WTC11 (cell line): ENCODE data around the gene MMAB. TPM values are rescaled to one million over a fixed set of nuclear protein-coding genes. Genes with fewer than 3 reads are reported as not detected.

Experiments
- ATAC-seq: fragments of 200-7000 bp; cut with Tn5 transposase; 2 replicates; pipeline ENCODE4 v1.10.0; 2021; ENCODE audit warnings: mild to moderate bottlenecking, moderate library complexity
- CTCF ChIA-PET: fragments of 300-600 bp; sonication (Branson Sonifier 250); formaldehyde crosslinking; loops from one replicate; lab custom pipeline; 2021; ENCODE audit warnings: antibody characterized with exemption; lab: Charles Lee
- POLR2A ChIA-PET: fragments of 350-600 bp; sonication (Branson Sonifier 250); formaldehyde crosslinking; loops from one replicate; lab custom pipeline; 2021; ENCODE audit warnings: antibody characterized with exemption; lab: Charles Lee
- DNase-seq: peaks from one replicate; pipeline ENCODE4 v3.0.0; 2021; ENCODE audit warnings: low spot score
- H3K27ac Mint-ChIP-seq: 2 replicates; pipeline ENCODE4 v1.8.0; 2021; ENCODE audit warnings: mixed read lengths
- H3K27me3 Mint-ChIP-seq: 2 replicates; pipeline ENCODE4 v1.8.0; 2021; ENCODE audit warnings: low read depth, mild to moderate bottlenecking, moderate library complexity, mixed read lengths
- H3K36me3 Mint-ChIP-seq: 2 replicates; pipeline ENCODE4 v1.8.0; 2021; ENCODE audit warnings: mixed read lengths
- H3K4me1 Mint-ChIP-seq: 2 replicates; pipeline ENCODE4 v1.8.0; 2022; ENCODE audit warnings: mixed read lengths
- H3K4me3 Mint-ChIP-seq: 2 replicates; pipeline ENCODE4 v1.8.0; 2021; ENCODE audit warnings: mild to moderate bottlenecking, moderate library complexity, mixed read lengths
- H3K9me3 Mint-ChIP-seq: 2 replicates; pipeline ENCODE4 v1.8.0; 2021; ENCODE audit warnings: mixed read lengths
- ATF1 ChIP-seq: sonication (generic); formaldehyde crosslinking; IDR thresholded peaks from 2 replicates; pipeline ENCODE4 v1.8.1; 2023; ENCODE audit warnings: mild to moderate bottlenecking, moderate library complexity, missing genetic modification reagents
- CDX4 ChIP-seq: fragments of 250-450 bp; sonication (Bioruptor Pico); IDR thresholded peaks from 2 replicates; pipeline ENCODE4 v1.9.0; 2021; ENCODE audit warnings: moderate library complexity, mild to moderate bottlenecking, inconsistent platforms, borderline replicate concordance
- CREB1 ChIP-seq: sonication (generic); formaldehyde crosslinking; IDR thresholded peaks from 2 replicates; pipeline ENCODE4 v1.8.0; 2023; ENCODE audit warnings: mild to moderate bottlenecking, missing genetic modification reagents
- CTCF ChIP-seq: fragments of 200-600 bp; IDR thresholded peaks from 2 replicates; pipeline ENCODE4 v1.8.0; 2022; ENCODE audit warnings: antibody characterized with exemption
- E2F1 ChIP-seq: sonication (generic); formaldehyde crosslinking; IDR thresholded peaks from 2 replicates; pipeline ENCODE4 v1.8.0; 2022; ENCODE audit warnings: mild to moderate bottlenecking, missing genetic modification reagents
- ESRRA ChIP-seq: sonication (generic); formaldehyde crosslinking; IDR thresholded peaks from 2 replicates; pipeline ENCODE4 v1.8.1; 2022; ENCODE audit warnings: mild to moderate bottlenecking, missing genetic modification reagents, borderline replicate concordance
- KAT7 ChIP-seq: sonication (generic); formaldehyde crosslinking; IDR thresholded peaks from 2 replicates; pipeline ENCODE4 v1.8.1; 2023; ENCODE audit warnings: missing genetic modification reagents, mild to moderate bottlenecking, borderline replicate concordance
- MAX ChIP-seq: sonication (generic); formaldehyde crosslinking; IDR thresholded peaks from 2 replicates; pipeline ENCODE4 v1.8.0; 2022; ENCODE audit warnings: mild to moderate bottlenecking, missing genetic modification reagents
- MYBL2 ChIP-seq: sonication (generic); formaldehyde crosslinking; IDR thresholded peaks from 2 replicates; pipeline ENCODE4 v1.8.1; 2023; ENCODE audit warnings: mild to moderate bottlenecking, moderate library complexity, missing genetic modification reagents
- NR2C2 ChIP-seq: sonication (generic); formaldehyde crosslinking; IDR thresholded peaks from 2 replicates; pipeline ENCODE4 v1.8.0; 2022; ENCODE audit warnings: mild to moderate bottlenecking, missing genetic modification reagents
- OVOL2 ChIP-seq: fragments of 250-450 bp; sonication (Bioruptor Pico); IDR thresholded peaks from 2 replicates; pipeline ENCODE4 v1.9.0; 2021; ENCODE audit warnings: mild to moderate bottlenecking, borderline replicate concordance
- SMAD4 ChIP-seq: sonication (generic); formaldehyde crosslinking; IDR thresholded peaks from 2 replicates; pipeline ENCODE4 v1.8.0; 2022; ENCODE audit warnings: mild to moderate bottlenecking, missing genetic modification reagents
- SOX15 ChIP-seq: fragments of 250-450 bp; sonication (Bioruptor Pico); IDR thresholded peaks from 2 replicates; pipeline ENCODE4 v1.9.0; 2021; ENCODE audit warnings: mild to moderate bottlenecking
- USF2 ChIP-seq: sonication (generic); formaldehyde crosslinking; IDR thresholded peaks from 2 replicates; pipeline ENCODE4 v1.8.1; 2023; ENCODE audit warnings: mild to moderate bottlenecking, missing genetic modification reagents, moderate library complexity
- ZBTB21 ChIP-seq: sonication (generic); formaldehyde crosslinking; IDR thresholded peaks from 2 replicates; pipeline ENCODE4 v1.8.1; 2023; ENCODE audit warnings: mild to moderate bottlenecking, missing genetic modification reagents, borderline replicate concordance
- ZBTB43 ChIP-seq: sonication (generic); formaldehyde crosslinking; IDR thresholded peaks from 2 replicates; pipeline ENCODE4 v1.8.1; 2023; ENCODE audit warnings: mild to moderate bottlenecking, missing genetic modification reagents
- ZNF263 ChIP-seq: sonication (generic); formaldehyde crosslinking; IDR thresholded peaks from 2 replicates; pipeline ENCODE4 v1.8.1; 2022; ENCODE audit warnings: low read depth, mild to moderate bottlenecking, moderate library complexity, missing genetic modification reagents
- ZNF425 ChIP-seq: fragments of 250-450 bp; sonication (Bioruptor Pico); conservative IDR thresholded peaks from 2 replicates; pipeline ENCODE4 v1.9.0; 2021; ENCODE audit warnings: mild to moderate bottlenecking
- total RNA-seq: library from RNA; stranded (reverse); gene quantifications from 3 replicates; pipeline ENCODE4 v1.2.3, GENCODE V29; 2021

MMAB gene
- total RNA-seq, 1 experiment from 2014 or later = 22.0 TPM

GRCh38 chr12:109612003-109612402, 38.7 kb upstream of the MMAB start (continued):
- TF ChIP-seq KAT7 (no peak), ESRRA (CRISPR knock-in tag) (no peak), CREB1 (CRISPR knock-in tag) (no peak)
- TF ChIP-seq, all 79 proteins: peak for 0

GRCh38 chr12:109611223-109611622, 37.9 kb upstream of the MMAB start:
- H3K36me3 Mint-ChIP-seq = no peaks in the 10 kb centered on the region
- no peaks in the 10 kb centered on the region for H3K9me3 Mint-ChIP-seq
- TF ChIP-seq CTCF (no peak), USF2 (CRISPR knock-in tag) (no peak), CDX4 (CRISPR knock-in tag) (no peak), MAX (CRISPR knock-in tag) (no peak), E2F1 (no peak), MYBL2 (no peak), SMAD4 (no peak), KAT7 (no peak), ZBTB43 (CRISPR knock-in tag) (no peak), ZNF425 (CRISPR knock-in tag) (no peak), ATF1 (CRISPR knock-in tag) (no peak), OVOL2 (CRISPR knock-in tag) (no peak), ZNF263 (CRISPR knock-in tag) (no peak), ZBTB21 (CRISPR knock-in tag) (no peak), SOX15 (no peak), NR2C2 (CRISPR knock-in tag) (no peak)
- DNase-seq (no peak), ATAC-seq (no peak)
- no peak overlapping the region for H3K4me3 Mint-ChIP-seq
- CTCF ChIA-PET = interaction anchor here (5.7 kb wide), 1 partner anchor 13 kb away, joined by 34 read pairs; no protein-coding TSS in a partner anchor
- no peaks in the 10 kb centered on the region; the same call in 1 of the 2 replicates for H3K27me3 Mint-ChIP-seq
- H3K4me1 Mint-ChIP-seq = peaks cover 4% of the 10 kb centered on the region
- H3K27ac Mint-ChIP-seq = no peak overlapping the region
- POLR2A ChIA-PET = no interaction called here
